ENCODE results near the gene AUTS2.

Gene AUTS2

DNA sequence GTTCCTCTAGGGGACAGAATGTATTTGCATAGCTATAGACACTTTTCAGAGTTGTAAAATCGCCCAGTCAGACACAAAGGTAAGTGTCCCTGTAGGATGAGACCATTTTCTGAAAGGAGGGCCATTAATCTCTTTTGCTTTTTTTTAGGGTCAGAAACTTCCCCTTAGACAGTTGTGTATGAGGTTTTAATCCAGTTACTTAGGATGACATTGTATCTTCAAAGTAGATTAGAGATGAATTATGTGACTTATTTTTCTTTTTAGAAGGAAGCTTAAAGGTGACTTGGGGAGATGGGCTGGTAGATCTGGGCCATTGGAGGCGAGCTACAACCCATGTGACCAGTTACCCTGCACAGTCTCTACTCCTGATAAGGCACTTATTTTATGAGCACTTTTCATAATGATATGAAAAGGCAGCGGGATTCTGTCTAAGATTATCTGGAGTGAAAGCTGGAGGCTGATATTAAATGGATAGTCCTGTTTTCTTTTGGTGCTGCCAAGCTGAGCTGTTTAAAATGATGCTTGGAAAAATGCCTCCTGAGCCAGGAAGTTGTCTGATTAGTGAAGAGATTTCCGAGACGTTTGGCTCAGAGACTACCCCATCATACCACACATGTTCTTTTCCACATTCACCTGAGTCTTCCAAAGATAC lies 264.3 kb downstream of the AUTS2 start:
- Histone ChIP-seq H3K4me1 (ENCODE audit: control insufficient read depth in 1 of 2, insufficient read depth in 1 of 2, low read depth in 1 of 2, low read length in 1 of 2) (no peaks in the 10 kb centered on the region), H3K27ac (no peak overlapping the region)
- TF ChIP-seq, protein P1, sequence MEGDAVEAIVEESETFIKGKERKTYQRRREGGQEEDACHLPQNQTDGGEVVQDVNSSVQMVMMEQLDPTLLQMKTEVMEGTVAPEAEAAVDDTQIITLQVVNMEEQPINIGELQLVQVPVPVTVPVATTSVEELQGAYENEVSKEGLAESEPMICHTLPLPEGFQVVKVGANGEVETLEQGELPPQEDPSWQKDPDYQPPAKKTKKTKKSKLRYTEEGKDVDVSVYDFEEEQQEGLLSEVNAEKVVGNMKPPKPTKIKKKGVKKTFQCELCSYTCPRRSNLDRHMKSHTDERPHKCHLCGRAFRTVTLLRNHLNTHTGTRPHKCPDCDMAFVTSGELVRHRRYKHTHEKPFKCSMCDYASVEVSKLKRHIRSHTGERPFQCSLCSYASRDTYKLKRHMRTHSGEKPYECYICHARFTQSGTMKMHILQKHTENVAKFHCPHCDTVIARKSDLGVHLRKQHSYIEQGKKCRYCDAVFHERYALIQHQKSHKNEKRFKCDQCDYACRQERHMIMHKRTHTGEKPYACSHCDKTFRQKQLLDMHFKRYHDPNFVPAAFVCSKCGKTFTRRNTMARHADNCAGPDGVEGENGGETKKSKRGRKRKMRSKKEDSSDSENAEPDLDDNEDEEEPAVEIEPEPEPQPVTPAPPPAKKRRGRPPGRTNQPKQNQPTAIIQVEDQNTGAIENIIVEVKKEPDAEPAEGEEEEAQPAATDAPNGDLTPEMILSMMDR (IDR thresholded peaks at IDR 0.05), result no peak

GRCh38 chr7:69864274-69864673 lies 266.0 kb downstream of the AUTS2 start:
- H3K4me1 ChIP-seq (ENCODE audit: control insufficient read depth in 1 of 2, insufficient read depth in 1 of 2, low read depth in 1 of 2, low read length in 1 of 2), result no peaks in the 10 kb centered on the region
- no peaks in the 10 kb centered on the region for H3K27me3 ChIP-seq
- TF ChIP-seq, protein P1 (IDR thresholded peaks at IDR 0.05), result no peak
- no peaks in the 10 kb centered on the region for H3K36me3 ChIP-seq
- H3K27ac ChIP-seq, result no peak overlapping the region
- no peaks in the 10 kb centered on the region for H3K9me3 ChIP-seq
- H3K4me3 ChIP-seq (ENCODE audit: low read depth in 1 of 2, low read length in 1 of 2), result no peak overlapping the region

More for the DNA sequence above, 264.3 kb downstream of the AUTS2 start:
- Histone ChIP-seq H3K4me3 (ENCODE audit: low read depth in 1 of 2, low read length in 1 of 2) (no peak overlapping the region), H3K9me3 (no peaks in the 10 kb centered on the region), H3K27me3 (no peaks in the 10 kb centered on the region), H3K36me3 (no peaks in the 10 kb centered on the region)

GRCh38 chr7:69864822-69865221 lies 266.5 kb downstream of the AUTS2 start:
- no peaks in the 10 kb centered on the region for H3K9me3 ChIP-seq
- no peaks in the 10 kb centered on the region for H3K4me1 ChIP-seq (ENCODE audit: control insufficient read depth in 1 of 2, insufficient read depth in 1 of 2, low read depth in 1 of 2, low read length in 1 of 2)
- TF ChIP-seq, protein P1 (IDR thresholded peaks at IDR 0.05), result no peak
- H3K36me3 ChIP-seq, result no peaks in the 10 kb centered on the region
- no peaks in the 10 kb centered on the region for H3K27me3 ChIP-seq
- H3K4me3 ChIP-seq (ENCODE audit: low read depth in 1 of 2, low read length in 1 of 2), result no peak overlapping the region
- H3K27ac ChIP-seq, result no peak overlapping the region

GRCh38 chr7:69868921-69869320 lies 270.6 kb downstream of the AUTS2 start:
- H3K27ac ChIP-seq, result no peak overlapping the region
- no peaks in the 10 kb centered on the region for H3K4me1 ChIP-seq (ENCODE audit: control insufficient read depth in 1 of 2, insufficient read depth in 1 of 2, low read depth in 1 of 2, low read length in 1 of 2)
- no peaks in the 10 kb centered on the region for H3K36me3 ChIP-seq
- H3K27me3 ChIP-seq, result no peaks in the 10 kb centered on the region
- TF ChIP-seq, protein P1 (IDR thresholded peaks at IDR 0.05), result no peak
- H3K4me3 ChIP-seq (ENCODE audit: low read depth in 1 of 2, low read length in 1 of 2), result no peak overlapping the region
- no peaks in the 10 kb centered on the region for H3K9me3 ChIP-seq

DNA sequence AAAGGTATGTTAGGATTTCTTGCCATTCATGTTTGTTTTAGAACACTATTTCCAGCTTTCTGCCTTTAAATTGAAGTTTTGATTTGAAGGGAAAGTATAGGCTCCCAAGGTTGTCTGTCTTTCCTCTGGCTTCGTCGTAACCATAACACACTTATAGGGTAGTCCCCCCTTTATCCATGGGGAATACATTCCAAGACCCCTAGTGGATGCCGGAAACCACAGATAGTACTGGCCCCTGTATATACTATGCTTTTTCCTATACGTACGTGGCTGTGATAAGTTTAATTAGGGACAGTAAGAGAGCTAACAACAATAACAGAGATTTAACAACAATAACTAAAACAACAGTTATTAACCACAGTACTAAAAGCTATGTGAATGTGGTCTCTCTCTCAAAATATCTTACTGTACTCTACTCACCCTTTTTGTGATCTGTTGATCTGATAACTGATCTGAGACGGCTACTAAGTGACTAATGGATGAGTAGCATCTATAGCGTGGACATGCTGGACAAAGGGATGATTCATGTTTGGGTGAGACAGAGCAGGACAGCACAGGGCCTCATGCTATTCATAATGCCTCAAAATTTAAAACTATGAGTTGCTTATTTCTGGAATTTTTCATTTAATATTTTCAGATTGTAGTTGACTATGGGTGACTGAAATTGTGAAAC lies 273.1 kb downstream of the AUTS2 start:
- Histone ChIP-seq H3K27ac (no peak overlapping the region), H3K9me3 (no peaks in the 10 kb centered on the region), H3K36me3 (no peaks in the 10 kb centered on the region), H3K4me3 (ENCODE audit: low read depth in 1 of 2, low read length in 1 of 2) (no peak overlapping the region), H3K4me1 (ENCODE audit: control insufficient read depth in 1 of 2, insufficient read depth in 1 of 2, low read depth in 1 of 2, low read length in 1 of 2) (no peaks in the 10 kb centered on the region), H3K27me3 (no peaks in the 10 kb centered on the region)
- TF ChIP-seq, protein P1 (IDR thresholded peaks at IDR 0.05), result no peak

Measured in neutrophil (primary cell).